SU-DHL-6 (cell line): ENCODE data around the gene CCR8.

Experiments
- EZH2phosphoT487 ChIP-seq: fragments of 200-600 bp; sonication (generic), shearing (Covaris generic); conservative IDR thresholded peaks from 2 replicates; pipeline ENCODE4 v1.6.1; 2018; ENCODE audit warnings: mild to moderate bottlenecking, antibody characterized with exemption, low read length, moderate library complexity, mixed read lengths
- TF ChIP-seq, protein P1 (sequence below): fragments of 200-600 bp; sonication (generic); IDR thresholded peaks from one replicate; pipeline ENCODE4 v1.5.1; 2017; ENCODE audit warnings: antibody characterized with exemption, mild to moderate bottlenecking, low read length, moderate library complexity; ENCODE audit not compliant: insufficient read depth, poor library complexity, severe bottlenecking

DNA sequence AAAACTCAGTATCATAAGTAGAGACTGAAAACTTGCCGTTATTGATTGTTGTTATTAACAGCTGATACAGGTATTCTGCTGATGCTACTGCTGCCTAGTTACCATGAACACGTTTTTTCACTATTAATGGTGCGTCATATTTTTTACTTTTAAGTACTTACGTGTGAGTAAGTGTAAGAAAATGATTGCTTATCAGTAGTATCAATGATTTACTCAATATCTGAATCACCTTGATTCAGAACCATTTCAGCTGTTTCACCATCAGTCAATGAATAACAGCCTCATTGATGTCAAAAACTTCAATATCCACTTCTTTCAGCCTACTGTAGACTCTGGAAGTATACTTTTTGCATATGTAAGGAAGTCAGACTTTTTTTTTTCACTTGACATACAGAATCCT, 4.7 kb downstream of the CCR8 start:
- TF ChIP-seq, protein P1, sequence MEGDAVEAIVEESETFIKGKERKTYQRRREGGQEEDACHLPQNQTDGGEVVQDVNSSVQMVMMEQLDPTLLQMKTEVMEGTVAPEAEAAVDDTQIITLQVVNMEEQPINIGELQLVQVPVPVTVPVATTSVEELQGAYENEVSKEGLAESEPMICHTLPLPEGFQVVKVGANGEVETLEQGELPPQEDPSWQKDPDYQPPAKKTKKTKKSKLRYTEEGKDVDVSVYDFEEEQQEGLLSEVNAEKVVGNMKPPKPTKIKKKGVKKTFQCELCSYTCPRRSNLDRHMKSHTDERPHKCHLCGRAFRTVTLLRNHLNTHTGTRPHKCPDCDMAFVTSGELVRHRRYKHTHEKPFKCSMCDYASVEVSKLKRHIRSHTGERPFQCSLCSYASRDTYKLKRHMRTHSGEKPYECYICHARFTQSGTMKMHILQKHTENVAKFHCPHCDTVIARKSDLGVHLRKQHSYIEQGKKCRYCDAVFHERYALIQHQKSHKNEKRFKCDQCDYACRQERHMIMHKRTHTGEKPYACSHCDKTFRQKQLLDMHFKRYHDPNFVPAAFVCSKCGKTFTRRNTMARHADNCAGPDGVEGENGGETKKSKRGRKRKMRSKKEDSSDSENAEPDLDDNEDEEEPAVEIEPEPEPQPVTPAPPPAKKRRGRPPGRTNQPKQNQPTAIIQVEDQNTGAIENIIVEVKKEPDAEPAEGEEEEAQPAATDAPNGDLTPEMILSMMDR, result no peak
- TF ChIP-seq EZH2phosphoT487, result no peak
